DND-41 (cell line): ENCODE measurements around the gene VIM.

Experiments used
- CTCF ChIP-seq: IDR thresholded peaks from 2 replicates; pipeline ENCODE4 v1.5.1; 2012; ENCODE audit warnings: borderline replicate concordance, low read length, moderate library complexity, mild to moderate bottlenecking; ENCODE audit not compliant: poor library complexity, severe bottlenecking; ENCODE audit errors: extremely low read depth
- EZH2 ChIP-seq: IDR thresholded peaks from 3 replicates; pipeline ENCODE4 v1.6.1; 2012; ENCODE audit warnings: borderline replicate concordance, low read depth, mild to moderate bottlenecking, moderate library complexity, low read length, inconsistent platforms; ENCODE audit not compliant: severe bottlenecking

GRCh38 chr10:17209302-17209701 is 18.7 kb upstream of the VIM start:
- no peak for TF ChIP-seq CTCF
- no peak for TF ChIP-seq EZH2
